ENCODE measurements around the gene ATAD1. TPM values are rescaled to one million over a fixed set of nuclear protein-coding genes. Genes with fewer than 3 reads are reported as not detected.

Gene ATAD1
- total and polyA plus RNA-seq, 2 of the 4 experiments (the other 2 are of a cell fraction): 12.7 to 21.9 TPM

DNA sequence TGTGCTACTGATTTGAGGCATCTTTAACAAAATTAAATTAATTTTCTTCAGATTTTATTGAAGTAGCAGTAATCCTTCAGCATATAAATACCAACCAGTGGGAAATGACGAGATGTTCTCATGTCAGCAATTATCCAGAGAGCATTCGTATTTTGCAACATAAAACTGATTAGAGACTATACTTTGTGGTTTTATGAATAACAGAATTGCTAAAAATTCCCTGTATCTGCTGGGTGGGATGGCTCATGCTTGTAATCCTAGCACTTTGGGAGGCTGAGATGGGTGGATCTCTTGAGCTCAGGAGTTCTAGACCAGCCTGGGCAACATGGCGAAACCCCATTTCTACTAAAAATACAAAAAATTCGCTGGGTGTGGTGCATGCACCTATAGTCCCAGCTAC, 56.9 kb downstream of the ATAD1 start:
- no peak overlapping the region for H3K23ac ChIP-seq (ENCODE audit: low read depth, low read length)
- peaks cover 14% of the 10 kb centered on the region for H3K36me3 ChIP-seq (ENCODE audit: control insufficient read depth, insufficient read depth, low read length)
- TF ChIP-seq CHD1 (IDR thresholded peaks at IDR 0.05; ENCODE audit: low read depth, low read length) (no peak), FOS (IDR thresholded peaks at IDR 0.05; ENCODE audit: low read depth, low read length) (no peak), RAD21 (IDR thresholded peaks at IDR 0.05; ENCODE audit: low read length) (no peak), MAFK (IDR thresholded peaks at IDR 0.05; ENCODE audit: low read depth, low read length) (no peak), MXI1 (IDR thresholded peaks at IDR 0.05; ENCODE audit: borderline replicate concordance, low read depth, low read length) (no peak), CEBPB (IDR thresholded peaks at IDR 0.05; ENCODE audit: low read depth, low read length) (no peak), NFE2L2 (IDR thresholded peaks at IDR 0.05; ENCODE audit: low read depth, low read length) (no peak), POLR2A (IDR thresholded peaks at IDR 0.05; ENCODE audit: low read depth, low read length) (no peak), BHLHE40 (IDR thresholded peaks at IDR 0.05; ENCODE audit: low read depth, low read length) (no peak), RFX5 (IDR thresholded peaks at IDR 0.05; ENCODE audit: low read depth, low read length) (no peak), MAZ (IDR thresholded peaks at IDR 0.05; ENCODE audit: borderline replicate concordance, low read depth, low read length) (no peak), SMC3 (IDR thresholded peaks at IDR 0.05; ENCODE audit: low read depth, low read length) (no peak), RCOR1 (IDR thresholded peaks at IDR 0.05; ENCODE audit: insufficient replicate concordance, low read length) (no peak)
- TF ChIP-seq, protein P1, sequence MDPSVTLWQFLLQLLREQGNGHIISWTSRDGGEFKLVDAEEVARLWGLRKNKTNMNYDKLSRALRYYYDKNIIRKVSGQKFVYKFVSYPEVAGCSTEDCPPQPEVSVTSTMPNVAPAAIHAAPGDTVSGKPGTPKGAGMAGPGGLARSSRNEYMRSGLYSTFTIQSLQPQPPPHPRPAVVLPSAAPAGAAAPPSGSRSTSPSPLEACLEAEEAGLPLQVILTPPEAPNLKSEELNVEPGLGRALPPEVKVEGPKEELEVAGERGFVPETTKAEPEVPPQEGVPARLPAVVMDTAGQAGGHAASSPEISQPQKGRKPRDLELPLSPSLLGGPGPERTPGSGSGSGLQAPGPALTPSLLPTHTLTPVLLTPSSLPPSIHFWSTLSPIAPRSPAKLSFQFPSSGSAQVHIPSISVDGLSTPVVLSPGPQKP (IDR thresholded peaks at IDR 0.05; ENCODE audit: borderline replicate concordance, low read depth, low read length): no peak
- TF ChIP-seq, protein P2, sequence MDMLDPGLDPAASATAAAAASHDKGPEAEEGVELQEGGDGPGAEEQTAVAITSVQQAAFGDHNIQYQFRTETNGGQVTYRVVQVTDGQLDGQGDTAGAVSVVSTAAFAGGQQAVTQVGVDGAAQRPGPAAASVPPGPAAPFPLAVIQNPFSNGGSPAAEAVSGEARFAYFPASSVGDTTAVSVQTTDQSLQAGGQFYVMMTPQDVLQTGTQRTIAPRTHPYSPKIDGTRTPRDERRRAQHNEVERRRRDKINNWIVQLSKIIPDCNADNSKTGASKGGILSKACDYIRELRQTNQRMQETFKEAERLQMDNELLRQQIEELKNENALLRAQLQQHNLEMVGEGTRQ (IDR thresholded peaks at IDR 0.05; ENCODE audit: low read depth, low read length): no peak
- TF ChIP-seq, protein P3, sequence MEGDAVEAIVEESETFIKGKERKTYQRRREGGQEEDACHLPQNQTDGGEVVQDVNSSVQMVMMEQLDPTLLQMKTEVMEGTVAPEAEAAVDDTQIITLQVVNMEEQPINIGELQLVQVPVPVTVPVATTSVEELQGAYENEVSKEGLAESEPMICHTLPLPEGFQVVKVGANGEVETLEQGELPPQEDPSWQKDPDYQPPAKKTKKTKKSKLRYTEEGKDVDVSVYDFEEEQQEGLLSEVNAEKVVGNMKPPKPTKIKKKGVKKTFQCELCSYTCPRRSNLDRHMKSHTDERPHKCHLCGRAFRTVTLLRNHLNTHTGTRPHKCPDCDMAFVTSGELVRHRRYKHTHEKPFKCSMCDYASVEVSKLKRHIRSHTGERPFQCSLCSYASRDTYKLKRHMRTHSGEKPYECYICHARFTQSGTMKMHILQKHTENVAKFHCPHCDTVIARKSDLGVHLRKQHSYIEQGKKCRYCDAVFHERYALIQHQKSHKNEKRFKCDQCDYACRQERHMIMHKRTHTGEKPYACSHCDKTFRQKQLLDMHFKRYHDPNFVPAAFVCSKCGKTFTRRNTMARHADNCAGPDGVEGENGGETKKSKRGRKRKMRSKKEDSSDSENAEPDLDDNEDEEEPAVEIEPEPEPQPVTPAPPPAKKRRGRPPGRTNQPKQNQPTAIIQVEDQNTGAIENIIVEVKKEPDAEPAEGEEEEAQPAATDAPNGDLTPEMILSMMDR (conservative IDR thresholded peaks at IDR 0.05; ENCODE audit: low read depth, low read length): no peak
- no peak overlapping the region for H3K18ac ChIP-seq (ENCODE audit: low read depth, low read length)
- H3K79me1 ChIP-seq (ENCODE audit: low read depth in 1 of 2, low read length in 2 of 2): peaks cover 5 to 29% of the 10 kb centered on the region in 2 experiments; a peak in 3 of 4 replicates
- no peak overlapping the region for H4K8ac ChIP-seq (ENCODE audit: low read depth in 2 of 2, low read length in 2 of 2)
- H3K27me3 ChIP-seq (ENCODE audit: control insufficient read depth, insufficient read depth, low read length): no peaks in the 10 kb centered on the region
- intact Hi-C loops (cut with micrococcal nuclease) (no loop called here), in situ Hi-C loops (cut with MboI; ENCODE audit: low sequenced_read_pairs) (no loop called here), dilution Hi-C loops (cut with HindIII; ENCODE audit: low sequenced_read_pairs, unreplicated experiment) (no loop called here)
- 100% methylated on average over 1 of the region's 4 CpGs; no CpG with 5 or more reads in 1 of the 2 experiments for WGBS, 2 experiments (ENCODE audit: extremely low coverage in 2 of 2, insufficient read length in 1 of 2)
- no peaks in the 10 kb centered on the region for H3K9me3 ChIP-seq (ENCODE audit: control insufficient read depth, insufficient read depth, low read length)
- no peak overlapping the region for H2AK9ac ChIP-seq (replicated peaks; ENCODE audit: low read depth, low read length, poor library complexity)
- no peak overlapping the region for H3K4ac ChIP-seq (ENCODE audit: low read depth, low read length)
- no peak overlapping the region for H2AFZ ChIP-seq (replicated peaks; ENCODE audit: low read length, poor library complexity)
- H3K4me2 ChIP-seq (ENCODE audit: low read depth, low read length): no peak overlapping the region
- H2BK5ac ChIP-seq (ENCODE audit: low read depth, low read length, poor library complexity, severe bottlenecking): no peak overlapping the region
- H3K56ac ChIP-seq (ENCODE audit: extremely low read depth, insufficient read depth, low read length): no peak overlapping the region
- H4K5ac ChIP-seq (ENCODE audit: low read depth, low read length): no peak overlapping the region
- H3K9ac ChIP-seq (ENCODE audit: low read depth, low read length): no peak overlapping the region
- no peak overlapping the region for H2BK20ac ChIP-seq (ENCODE audit: low read depth, low read length)
- DNase-seq (no peak), ATAC-seq (ENCODE audit: low read depth) (no peak)
- H2BK15ac ChIP-seq (ENCODE audit: low read depth, low read length): no peak overlapping the region
- H3K27ac ChIP-seq (ENCODE audit: insufficient read depth, low read length): no peak overlapping the region
- BruUV-seq (replicated peaks): no TSS peak
- 0 out of 2 replicates have a peak, but pooled peaks cover 9% of the 10 kb centered on the region for H3K9me1 ChIP-seq (ENCODE audit: insufficient read depth, low read length)
- H4K20me1 ChIP-seq (ENCODE audit: insufficient read depth, low read length): no peaks in the 10 kb centered on the region
- H2AK5ac ChIP-seq (ENCODE audit: low read depth, low read length): no peak overlapping the region
- CTCF ChIA-PET: no interaction called here
- peaks cover 2% of the 10 kb centered on the region for H3K4me1 ChIP-seq (ENCODE audit: control insufficient read depth, insufficient read depth, low read length)
- H3K4me3 ChIP-seq (ENCODE audit: insufficient read depth, low read depth, low read length): no peak overlapping the region
- H4K91ac ChIP-seq (ENCODE audit: insufficient read depth, low read depth, low read length): no peak overlapping the region
- POLR2A ChIA-PET (ENCODE audit: unreplicated experiment): no interaction called here
- H2BK120ac ChIP-seq (ENCODE audit: low read depth, low read length): no peak overlapping the region
- H3K14ac ChIP-seq (replicated peaks; ENCODE audit: low read depth, low read length): no peak overlapping the region

Data from IMR-90 (cell line).